Measurements from ENCODE around the gene DAZAP1. TPM values are rescaled to one million over a fixed set of nuclear protein-coding genes. Genes with fewer than 3 reads are reported as not detected.
A peak's percentile ranks its signal among the peaks of the same experiment; 100 is the strongest.

Gene DAZAP1
- total and polyA plus RNA-seq, 7 experiments from 2014 or later: 5.0 to 227 (median 138) TPM

DNA sequence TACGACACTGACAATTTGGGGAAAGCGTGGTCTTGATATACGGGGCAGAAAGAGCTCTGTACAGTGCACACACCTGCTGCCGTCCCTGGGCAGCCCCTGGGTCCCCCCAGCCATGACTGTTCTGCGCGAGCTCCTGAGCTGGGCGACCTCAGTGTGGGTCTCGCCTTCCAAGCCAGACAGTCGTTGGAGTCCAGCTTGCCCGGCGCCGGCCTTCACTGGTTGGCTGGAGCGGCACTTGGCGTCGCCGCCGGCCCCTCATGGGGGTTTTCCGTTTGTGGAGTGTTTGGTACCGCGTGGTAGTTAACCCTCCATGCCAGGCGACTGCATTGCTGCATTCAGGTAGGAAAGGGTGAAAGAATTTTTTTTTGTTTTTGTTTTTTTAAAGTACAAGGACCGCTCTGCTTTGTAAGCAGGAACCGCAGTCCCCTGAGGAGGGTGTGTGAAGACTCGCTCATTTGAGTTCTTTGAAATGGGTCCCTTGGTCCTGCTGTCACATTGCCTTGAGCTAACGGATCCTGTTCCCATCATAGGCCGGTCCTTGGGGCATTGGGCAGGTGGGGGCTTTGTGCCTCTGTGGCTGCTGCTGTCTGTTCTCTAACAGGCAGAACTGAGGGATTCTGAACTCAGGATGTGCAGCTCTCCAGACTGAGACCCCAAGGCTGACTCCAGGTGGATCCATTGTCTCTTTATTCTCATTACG is 20.0 kb downstream of the DAZAP1 start:
- Mint-ChIP-seq H3K27me3 (no peaks in the 10 kb centered on the region), H3K4me3 (no peak overlapping the region), H3K27ac (no peak overlapping the region), H3K9me3 (peaks cover 0 to 2% (median 0%) of the 10 kb centered on the region in 11 donors), H3K36me3 (peaks cover 6 to 22% (median 8%) of the 10 kb centered on the region in 5 donors), H3K4me1 (peaks cover 0 to 8% (median 3%) of the 10 kb centered on the region in 7 donors)
- ATAC-seq (no peak), DNase-seq (no peak)
- no peak overlapping the region for H3K4me3 ChIP-seq (ENCODE audit: low read length)
- ChIA-PET POLR2A (no interaction called here), CTCF (interaction anchor here (0.7 kb wide), 1 partner anchor 1186 kb away, joined by 4 read pairs; no protein-coding TSS in a partner anchor)
- H3K9me3 ChIP-seq (ENCODE audit: control insufficient read depth in 2 of 3, low read length in 3 of 3): no peaks in the 10 kb centered on the region
- no peaks in the 10 kb centered on the region for H3K27me3 ChIP-seq (ENCODE audit: control insufficient read depth in 2 of 2, insufficient read depth in 2 of 2, low read length in 2 of 2)
- peaks cover 4 to 89% (median 11%) of the 10 kb centered on the region in 3 experiments for H3K36me3 ChIP-seq (ENCODE audit: control insufficient read depth in 2 of 3, insufficient read depth in 3 of 3, low read length in 3 of 3)
- no peaks in the 10 kb centered on the region for H3K4me1 ChIP-seq (ENCODE audit: control insufficient read depth in 2 of 2, insufficient read depth in 2 of 2, low read length in 2 of 2)
- no peak overlapping the region for H3K27ac ChIP-seq (ENCODE audit: low read depth, low read length)
- intact Hi-C loops (cut with micrococcal nuclease): no loop called here

DNA sequence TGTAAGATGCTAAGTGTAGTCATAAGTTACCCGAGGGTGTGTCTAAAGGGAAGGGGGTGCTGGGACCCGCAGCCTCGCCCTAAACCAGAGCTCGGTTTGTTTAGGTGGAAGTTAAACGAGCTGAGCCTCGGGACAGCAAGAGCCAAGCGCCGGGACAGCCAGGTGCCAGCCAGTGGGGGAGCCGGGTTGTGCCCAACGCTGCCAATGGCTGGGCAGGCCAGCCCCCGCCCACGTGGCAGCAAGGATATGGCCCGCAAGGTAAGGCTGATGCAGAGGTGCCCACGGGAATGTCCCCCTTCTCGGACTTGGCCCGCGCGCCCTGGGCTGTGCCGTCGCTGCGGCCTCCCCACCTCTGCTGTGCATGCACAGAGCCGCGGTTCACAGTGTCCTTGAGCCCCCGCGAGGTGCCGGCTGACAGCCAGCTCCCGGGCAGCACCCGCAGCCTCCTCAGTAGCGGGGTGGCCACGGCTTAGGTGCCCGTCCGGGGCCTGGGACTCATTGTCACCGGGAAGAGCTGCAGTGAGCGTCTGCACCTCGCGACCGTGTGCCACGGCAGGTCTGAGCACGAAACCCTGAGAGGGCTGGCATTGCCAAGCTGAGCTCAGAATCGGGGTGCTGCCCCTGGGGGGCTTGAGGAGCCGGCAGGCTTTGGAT is 21.5 kb downstream of the DAZAP1 start:
- intact Hi-C loops (cut with micrococcal nuclease): no loop called here
- DNase-seq (no peak), ATAC-seq (no peak)
- CTCF ChIA-PET: no interaction called here
- H3K27me3 Mint-ChIP-seq: no peaks in the 10 kb centered on the region
- H3K4me3 Mint-ChIP-seq: no peak overlapping the region
- H3K27ac ChIP-seq (ENCODE audit: low read depth, low read length): no peak overlapping the region
- no peaks in the 10 kb centered on the region for H3K9me3 Mint-ChIP-seq
- POLR2A ChIA-PET: no interaction called here
- no peaks in the 10 kb centered on the region for H3K4me1 ChIP-seq (ENCODE audit: control insufficient read depth in 2 of 2, insufficient read depth in 2 of 2, low read length in 2 of 2)
- H3K4me1 Mint-ChIP-seq: peaks cover 0 to 1% (median 0%) of the 10 kb centered on the region in 7 donors
- H3K4me3 ChIP-seq (ENCODE audit: low read length): no peak overlapping the region
- no peaks in the 10 kb centered on the region for H3K27me3 ChIP-seq (ENCODE audit: control insufficient read depth in 2 of 2, insufficient read depth in 2 of 2, low read length in 2 of 2)
- H3K9me3 ChIP-seq (ENCODE audit: control insufficient read depth in 2 of 3, low read length in 3 of 3): no peaks in the 10 kb centered on the region
- H3K36me3 ChIP-seq (ENCODE audit: control insufficient read depth in 2 of 3, insufficient read depth in 3 of 3, low read length in 3 of 3): peaks cover 0 to 89% (median 11%) of the 10 kb centered on the region in 3 experiments
- H3K36me3 Mint-ChIP-seq: peaks cover 0 to 10% (median 4%) of the 10 kb centered on the region in 5 donors
- H3K27ac Mint-ChIP-seq: no peak overlapping the region

DNA sequence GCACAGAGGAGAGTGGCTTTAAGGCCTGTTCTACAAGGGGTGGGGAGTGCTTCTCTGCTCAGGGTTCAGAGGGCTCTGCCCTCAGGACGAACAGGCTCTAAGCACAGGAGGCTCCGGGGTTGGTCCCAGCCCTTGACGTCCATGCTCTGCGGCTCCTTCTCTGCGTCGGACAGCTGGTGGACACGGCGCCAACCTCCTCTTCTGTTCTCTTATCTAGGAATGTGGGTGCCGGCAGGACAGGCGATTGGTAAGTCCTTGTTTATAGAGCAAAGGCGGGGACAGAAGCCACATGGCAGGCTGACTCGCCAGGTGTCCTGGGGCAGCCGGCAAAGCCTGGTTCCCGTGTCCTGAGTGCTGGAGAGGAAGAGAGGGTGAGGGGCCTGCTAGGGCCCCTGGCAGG is 22.4 kb downstream of the DAZAP1 start:
- intact Hi-C loops (cut with micrococcal nuclease): no loop called here
- ATAC-seq (no peak), DNase-seq (no peak)
- Mint-ChIP-seq H3K4me3 (no peak overlapping the region), H3K4me1 (no peaks in the 10 kb centered on the region), H3K27ac (peak overlapping the region in 1 of 9 donors; percentile 62), H3K36me3 (peaks cover 0 to 10% (median 4%) of the 10 kb centered on the region in 5 donors), H3K27me3 (no peaks in the 10 kb centered on the region), H3K9me3 (no peaks in the 10 kb centered on the region)
- peaks cover 0 to 91% (median 14%) of the 10 kb centered on the region in 3 experiments for H3K36me3 ChIP-seq (ENCODE audit: control insufficient read depth in 2 of 3, insufficient read depth in 3 of 3, low read length in 3 of 3)
- no peaks in the 10 kb centered on the region for H3K27me3 ChIP-seq (ENCODE audit: control insufficient read depth in 2 of 2, insufficient read depth in 2 of 2, low read length in 2 of 2)
- no peak overlapping the region for H3K4me3 ChIP-seq (ENCODE audit: low read length)
- no peaks in the 10 kb centered on the region for H3K9me3 ChIP-seq (ENCODE audit: control insufficient read depth in 2 of 3, low read length in 3 of 3)
- POLR2A ChIA-PET: no interaction called here
- H3K27ac ChIP-seq (ENCODE audit: low read depth, low read length): no peak overlapping the region
- CTCF ChIA-PET: no interaction called here
- H3K4me1 ChIP-seq (ENCODE audit: control insufficient read depth in 2 of 2, insufficient read depth in 2 of 2, low read length in 2 of 2): no peaks in the 10 kb centered on the region

DNA sequence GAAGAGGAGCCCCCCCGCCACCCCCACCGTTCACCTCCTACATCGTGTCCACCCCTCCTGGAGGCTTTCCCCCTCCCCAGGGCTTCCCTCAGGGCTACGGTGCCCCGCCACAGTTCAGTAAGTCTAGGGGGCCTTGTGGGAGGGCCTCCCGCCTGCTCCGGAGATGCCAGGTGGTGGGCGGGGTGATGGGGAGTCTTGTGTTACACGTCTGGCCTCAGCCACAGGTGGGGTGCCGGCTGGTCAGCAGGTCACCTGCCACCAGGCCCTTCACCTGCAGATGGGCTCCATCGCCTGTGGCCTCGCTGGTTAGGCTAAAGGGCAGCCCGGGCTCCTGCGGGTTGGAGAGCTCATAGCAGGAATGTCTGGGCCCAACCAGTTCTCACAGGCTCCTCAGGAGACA is 22.9 kb downstream of the DAZAP1 start:
- H3K27me3 Mint-ChIP-seq: no peaks in the 10 kb centered on the region
- POLR2A ChIA-PET: interaction anchor here (0.6 to 1.5 kb wide), 3 partner anchors 25 to 173 kb away, joined by 3 read pairs; no protein-coding TSS in a partner anchor
- no peak overlapping the region for H3K4me3 Mint-ChIP-seq
- intact Hi-C loops (cut with micrococcal nuclease): no loop called here
- Histone ChIP-seq H3K27ac (ENCODE audit: low read depth, low read length) (no peak overlapping the region), H3K36me3 (ENCODE audit: control insufficient read depth in 2 of 3, insufficient read depth in 3 of 3, low read length in 3 of 3) (peaks cover 0 to 87% (median 14%) of the 10 kb centered on the region in 3 experiments), H3K9me3 (ENCODE audit: control insufficient read depth in 2 of 3, low read length in 3 of 3) (no peaks in the 10 kb centered on the region), H3K4me1 (ENCODE audit: control insufficient read depth in 2 of 2, insufficient read depth in 2 of 2, low read length in 2 of 2) (no peaks in the 10 kb centered on the region), H3K27me3 (ENCODE audit: control insufficient read depth in 2 of 2, insufficient read depth in 2 of 2, low read length in 2 of 2) (no peaks in the 10 kb centered on the region), H3K4me3 (ENCODE audit: low read length) (no peak overlapping the region)
- no peaks in the 10 kb centered on the region for H3K9me3 Mint-ChIP-seq
- ATAC-seq (no peak), DNase-seq (no peak)
- CTCF ChIA-PET: no interaction called here
- H3K4me1 Mint-ChIP-seq: no peaks in the 10 kb centered on the region
- no peak overlapping the region for H3K27ac Mint-ChIP-seq
- H3K36me3 Mint-ChIP-seq: peaks cover 0 to 7% (median under 1%) of the 10 kb centered on the region in 5 donors

DNA sequence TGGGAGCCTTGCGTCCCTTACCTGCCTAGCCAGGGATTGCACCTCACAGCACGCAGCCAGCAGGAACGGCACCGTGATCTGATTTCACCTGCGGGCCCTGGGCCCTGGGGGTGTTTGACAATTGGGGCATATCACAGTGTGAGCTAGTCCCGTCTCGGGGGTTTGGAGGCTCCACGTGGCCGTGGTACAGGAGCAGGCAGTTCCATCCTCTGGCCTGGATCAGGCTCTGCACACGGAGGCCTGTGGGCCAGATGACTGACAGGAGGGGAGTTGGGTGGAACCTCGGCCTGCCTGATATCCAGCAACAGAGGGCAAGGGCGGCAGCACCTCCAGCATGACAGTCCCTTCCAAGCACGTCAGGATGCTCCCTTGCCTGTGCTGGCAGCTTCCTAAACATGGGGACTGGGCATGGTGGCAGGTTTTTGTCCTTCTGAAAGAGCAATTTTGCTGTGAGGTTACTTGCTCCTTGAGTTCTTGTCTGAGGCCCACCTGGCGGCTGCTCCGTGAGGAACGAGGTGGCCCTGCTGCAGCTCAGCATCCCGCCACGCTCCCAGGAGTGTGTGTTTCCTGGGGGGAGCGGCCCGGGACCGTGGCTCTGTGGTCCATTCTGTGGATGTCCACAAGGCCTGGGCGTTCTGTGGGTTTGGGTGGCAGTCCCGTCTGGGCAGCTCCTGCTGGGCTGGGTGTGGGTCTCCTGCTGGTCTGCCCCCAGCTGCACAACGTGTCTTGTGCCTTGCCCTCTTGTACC is 24.5 kb downstream of the DAZAP1 start:
- peak overlapping the region in 1 of 9 donors; percentile 62 for H3K27ac Mint-ChIP-seq
- intact Hi-C loops (cut with micrococcal nuclease): no loop called here
- H3K4me1 ChIP-seq (ENCODE audit: control insufficient read depth in 2 of 2, insufficient read depth in 2 of 2, low read length in 2 of 2): no peaks in the 10 kb centered on the region
- CTCF ChIA-PET: no interaction called here
- peaks cover 0 to 75% (median 7%) of the 10 kb centered on the region in 3 experiments for H3K36me3 ChIP-seq (ENCODE audit: control insufficient read depth in 2 of 3, insufficient read depth in 3 of 3, low read length in 3 of 3)
- DNase-seq: no peak
- peaks cover 0 to 10% (median 3%) of the 10 kb centered on the region in 5 donors for H3K36me3 Mint-ChIP-seq
- H3K27me3 ChIP-seq (ENCODE audit: control insufficient read depth in 2 of 2, insufficient read depth in 2 of 2, low read length in 2 of 2): no peaks in the 10 kb centered on the region
- no peak for ATAC-seq
- POLR2A ChIA-PET: no interaction called here
- no peaks in the 10 kb centered on the region for H3K4me1 Mint-ChIP-seq
- H3K9me3 Mint-ChIP-seq: no peaks in the 10 kb centered on the region
- no peaks in the 10 kb centered on the region for H3K9me3 ChIP-seq (ENCODE audit: control insufficient read depth in 2 of 3, low read length in 3 of 3)
- H3K27me3 Mint-ChIP-seq: no peaks in the 10 kb centered on the region
- H3K27ac ChIP-seq (ENCODE audit: low read depth, low read length): no peak overlapping the region
- no peak overlapping the region for H3K4me3 ChIP-seq (ENCODE audit: low read length)
- H3K4me3 Mint-ChIP-seq: no peak overlapping the region

DNA sequence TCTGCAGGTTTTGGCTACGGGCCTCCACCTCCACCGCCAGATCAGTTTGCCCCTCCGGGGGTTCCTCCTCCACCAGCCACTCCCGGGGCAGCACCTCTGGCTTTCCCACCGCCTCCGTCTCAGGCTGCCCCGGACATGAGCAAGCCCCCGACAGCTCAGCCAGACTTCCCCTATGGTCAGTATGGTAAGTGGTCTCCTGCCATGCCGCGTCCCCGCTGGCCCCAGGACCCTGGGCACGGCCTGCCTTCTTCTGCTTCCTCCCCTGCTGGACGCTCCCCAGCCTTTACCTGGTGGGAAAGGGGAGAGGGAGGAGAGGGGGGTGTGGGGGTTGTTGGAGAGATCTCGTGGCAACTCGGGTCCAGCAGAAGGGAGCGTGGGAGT is 25.1 kb downstream of the DAZAP1 start:
- ChIA-PET POLR2A (no interaction called here), CTCF (no interaction called here)
- peaks cover 0 to 10% (median 3%) of the 10 kb centered on the region in 5 donors for H3K36me3 Mint-ChIP-seq
- no peaks in the 10 kb centered on the region for H3K27me3 Mint-ChIP-seq
- no peaks in the 10 kb centered on the region for H3K9me3 Mint-ChIP-seq
- Histone ChIP-seq H3K27me3 (ENCODE audit: control insufficient read depth in 2 of 2, insufficient read depth in 2 of 2, low read length in 2 of 2) (no peaks in the 10 kb centered on the region), H3K4me1 (ENCODE audit: control insufficient read depth in 2 of 2, insufficient read depth in 2 of 2, low read length in 2 of 2) (no peaks in the 10 kb centered on the region), H3K27ac (ENCODE audit: low read depth, low read length) (no peak overlapping the region), H3K9me3 (ENCODE audit: control insufficient read depth in 2 of 3, low read length in 3 of 3) (no peaks in the 10 kb centered on the region), H3K36me3 (ENCODE audit: control insufficient read depth in 2 of 3, insufficient read depth in 3 of 3, low read length in 3 of 3) (peaks cover 0 to 70% (median 7%) of the 10 kb centered on the region in 3 experiments), H3K4me3 (ENCODE audit: low read length) (no peak overlapping the region)
- no peak for DNase-seq
- intact Hi-C loops (cut with micrococcal nuclease): no loop called here
- no peak overlapping the region for H3K4me3 Mint-ChIP-seq
- no peaks in the 10 kb centered on the region for H3K4me1 Mint-ChIP-seq
- peak overlapping the region in 1 of 9 donors; percentile 62 for H3K27ac Mint-ChIP-seq
- ATAC-seq: no peak

Data from naive thymus-derived CD4-positive, alpha-beta T cell (primary cell).